Measurements from ENCODE around the gene ELP5.

Gene ELP5

GRCh38 chr17:7204336-7204735 lies 47.7 kb upstream of the ELP5 start:
- no peak for TF ChIP-seq GLIS3 (CRISPR knock-in tag; IDR thresholded peaks at IDR 0.05)
- TF ChIP-seq CREB5 (CRISPR knock-in tag; IDR thresholded peaks at IDR 0.05; ENCODE audit: low read depth): no peak
- no peak for TF ChIP-seq TSHZ2 (CRISPR knock-in tag; IDR thresholded peaks at IDR 0.05)
- TF ChIP-seq ZFP3 (CRISPR knock-in tag; IDR thresholded peaks at IDR 0.05): no peak
- TF ChIP-seq OSR1 (CRISPR knock-in tag; IDR thresholded peaks at IDR 0.05): no peak
- TF ChIP-seq BACH2 (CRISPR knock-in tag; IDR thresholded peaks at IDR 0.05; ENCODE audit: borderline replicate concordance): no peak
- no peak for TF ChIP-seq ZNF565 (CRISPR knock-in tag; conservative IDR thresholded peaks at IDR 0.05; ENCODE audit: low read depth)
- TF ChIP-seq ISL1 (CRISPR knock-in tag; IDR thresholded peaks at IDR 0.05): no peak
- no peak for TF ChIP-seq ZC3H10 (CRISPR knock-in tag; IDR thresholded peaks at IDR 0.05)
- no peak for TF ChIP-seq TCF4 (CRISPR knock-in tag; IDR thresholded peaks at IDR 0.05; ENCODE audit: borderline replicate concordance)
- no peak for TF ChIP-seq CSDC2 (CRISPR knock-in tag; IDR thresholded peaks at IDR 0.05)
- TF ChIP-seq ZNF8 (CRISPR knock-in tag; IDR thresholded peaks at IDR 0.05): no peak
- TF ChIP-seq ZFP30 (CRISPR knock-in tag; IDR thresholded peaks at IDR 0.05): no peak
- no peak for TF ChIP-seq CSRNP3 (CRISPR knock-in tag; IDR thresholded peaks at IDR 0.05)
- no peak for TF ChIP-seq ESRRG (CRISPR knock-in tag; IDR thresholded peaks at IDR 0.05)
- no peak for TF ChIP-seq ARNTL (CRISPR knock-in tag; IDR thresholded peaks at IDR 0.05; ENCODE audit: borderline replicate concordance, low read depth)
- no peak for TF ChIP-seq TOX (CRISPR knock-in tag; IDR thresholded peaks at IDR 0.05; ENCODE audit: borderline replicate concordance)
- no peak for ATAC-seq

GRCh38 chr17:7204828-7205461 lies 47.1 kb upstream of the ELP5 start:
- TF ChIP-seq ZFP3 (CRISPR knock-in tag; IDR thresholded peaks at IDR 0.05): no peak
- no peak for TF ChIP-seq ARNTL (CRISPR knock-in tag; IDR thresholded peaks at IDR 0.05; ENCODE audit: borderline replicate concordance, low read depth)
- no peak for TF ChIP-seq ZNF8 (CRISPR knock-in tag; IDR thresholded peaks at IDR 0.05)
- no peak for TF ChIP-seq ZC3H10 (CRISPR knock-in tag; IDR thresholded peaks at IDR 0.05)
- no peak for TF ChIP-seq PPARA (CRISPR knock-in tag; IDR thresholded peaks at IDR 0.05; ENCODE audit: borderline replicate concordance)
- TF ChIP-seq PATZ1 (CRISPR knock-in tag; IDR thresholded peaks at IDR 0.05; ENCODE audit: borderline replicate concordance): no peak
- no peak for TF ChIP-seq ISL1 (CRISPR knock-in tag; IDR thresholded peaks at IDR 0.05)
- TF ChIP-seq ZNF565 (CRISPR knock-in tag; conservative IDR thresholded peaks at IDR 0.05; ENCODE audit: low read depth): no peak
- no peak for TF ChIP-seq CSRNP3 (CRISPR knock-in tag; IDR thresholded peaks at IDR 0.05)
- TF ChIP-seq ZNF70 (CRISPR knock-in tag; IDR thresholded peaks at IDR 0.05): no peak
- no peak for TF ChIP-seq CREB5 (CRISPR knock-in tag; IDR thresholded peaks at IDR 0.05; ENCODE audit: low read depth)
- no peak for TF ChIP-seq GLIS3 (CRISPR knock-in tag; IDR thresholded peaks at IDR 0.05)
- TF ChIP-seq ZFP30 (CRISPR knock-in tag; IDR thresholded peaks at IDR 0.05): no peak
- no peak for TF ChIP-seq ESRRG (CRISPR knock-in tag; IDR thresholded peaks at IDR 0.05)
- peak; percentile 93 for ATAC-seq

All from SK-N-SH treated with all-trans-retinoic acid at 6 μM for 48 hours (cell line).